Glutamatergic neuron (in vitro differentiated cells): ENCODE results near the gene SLC13A2. TPM values are rescaled to one million over a fixed set of nuclear protein-coding genes. Genes with fewer than 3 reads are reported as not detected.
"Not testable (repeated sequence)": the region's sequence is repeated elsewhere in the genome, so short reads cannot be mapped to it uniquely, and the experiment has no call there.

Experiments used
- DNase-seq: peaks from one replicate; pipeline ENCODE4 v3.0.0; 2022
- H3K27ac Mint-ChIP-seq: one replicate; pipeline ENCODE4 v1.8.0; 2020; ENCODE audit warnings: mild to moderate bottlenecking, mixed read lengths, inconsistent platforms; ENCODE audit not compliant: unreplicated experiment
- H3K27me3 Mint-ChIP-seq: one replicate; pipeline ENCODE4 v1.8.0; 2020; ENCODE audit warnings: mild to moderate bottlenecking, moderate library complexity, mixed read lengths, inconsistent platforms; ENCODE audit not compliant: unreplicated experiment
- H3K36me3 Mint-ChIP-seq: one replicate; pipeline ENCODE4 v1.8.0; 2020; ENCODE audit warnings: mild to moderate bottlenecking, mixed read lengths, inconsistent platforms; ENCODE audit not compliant: unreplicated experiment
- H3K4me1 Mint-ChIP-seq: one replicate; pipeline ENCODE4 v1.8.0; 2020; ENCODE audit warnings: mild to moderate bottlenecking, low read depth, mixed read lengths, inconsistent platforms; ENCODE audit not compliant: unreplicated experiment
- H3K4me3 Mint-ChIP-seq: one replicate; pipeline ENCODE4 v1.8.0; 2020; ENCODE audit warnings: mild to moderate bottlenecking, mixed read lengths, inconsistent platforms; ENCODE audit not compliant: unreplicated experiment
- H3K9me3 Mint-ChIP-seq: one replicate; pipeline ENCODE4 v1.8.0; 2020; ENCODE audit warnings: mild to moderate bottlenecking, moderate library complexity, mixed read lengths, inconsistent platforms; ENCODE audit not compliant: unreplicated experiment
- total RNA-seq: library from RNA; stranded (reverse); fragmentation: NEBNext Ultra II Directional; extraction: Animal tissue kit (Norgen Biotek cat#: 25700); gene quantifications from one replicate; pipeline ENCODE4 v1.2.1, GENCODE V29; 2021; ENCODE audit not compliant: unreplicated experiment
- TF ChIP-seq, protein P1 (sequence below): fragments of 200-600 bp; sonication (generic); IDR thresholded peaks from one replicate; pipeline ENCODE4 v1.5.0; 2021; ENCODE audit not compliant: partially characterized antibody, unreplicated experiment

SLC13A2 gene
- total RNA-seq, 1 donor from 2014 or later = not detected

DNA sequence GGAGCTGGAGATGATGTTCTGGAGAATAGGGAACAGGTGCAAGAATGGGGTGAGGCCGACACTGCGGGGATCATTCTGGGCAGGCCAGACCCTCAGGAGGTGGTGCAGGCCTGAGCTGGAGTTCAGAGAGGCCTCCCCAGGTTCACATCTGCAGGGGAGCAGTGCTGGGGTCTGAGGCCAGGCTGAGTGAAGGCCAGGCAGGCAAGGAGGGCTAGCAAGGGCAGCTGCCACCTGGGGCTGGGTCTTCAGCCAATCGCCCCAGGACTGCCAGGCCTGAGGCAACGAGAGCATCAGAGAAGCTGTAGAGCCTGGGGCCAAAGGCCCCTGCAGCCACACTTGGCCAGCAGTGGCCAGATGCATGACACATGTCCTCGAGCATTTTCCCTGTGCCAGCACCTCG is 47.2 kb downstream of the SLC13A2 start:
- no peaks in the 10 kb centered on the region for H3K4me1 Mint-ChIP-seq
- H3K4me3 Mint-ChIP-seq = no peak overlapping the region
- peaks cover 5% of the 10 kb centered on the region for H3K9me3 Mint-ChIP-seq
- H3K27me3 Mint-ChIP-seq = peaks cover 6% of the 10 kb centered on the region
- TF ChIP-seq, protein P1, sequence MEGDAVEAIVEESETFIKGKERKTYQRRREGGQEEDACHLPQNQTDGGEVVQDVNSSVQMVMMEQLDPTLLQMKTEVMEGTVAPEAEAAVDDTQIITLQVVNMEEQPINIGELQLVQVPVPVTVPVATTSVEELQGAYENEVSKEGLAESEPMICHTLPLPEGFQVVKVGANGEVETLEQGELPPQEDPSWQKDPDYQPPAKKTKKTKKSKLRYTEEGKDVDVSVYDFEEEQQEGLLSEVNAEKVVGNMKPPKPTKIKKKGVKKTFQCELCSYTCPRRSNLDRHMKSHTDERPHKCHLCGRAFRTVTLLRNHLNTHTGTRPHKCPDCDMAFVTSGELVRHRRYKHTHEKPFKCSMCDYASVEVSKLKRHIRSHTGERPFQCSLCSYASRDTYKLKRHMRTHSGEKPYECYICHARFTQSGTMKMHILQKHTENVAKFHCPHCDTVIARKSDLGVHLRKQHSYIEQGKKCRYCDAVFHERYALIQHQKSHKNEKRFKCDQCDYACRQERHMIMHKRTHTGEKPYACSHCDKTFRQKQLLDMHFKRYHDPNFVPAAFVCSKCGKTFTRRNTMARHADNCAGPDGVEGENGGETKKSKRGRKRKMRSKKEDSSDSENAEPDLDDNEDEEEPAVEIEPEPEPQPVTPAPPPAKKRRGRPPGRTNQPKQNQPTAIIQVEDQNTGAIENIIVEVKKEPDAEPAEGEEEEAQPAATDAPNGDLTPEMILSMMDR = no peak
- peaks cover 8% of the 10 kb centered on the region for H3K36me3 Mint-ChIP-seq
- no peak for DNase-seq
- no peak overlapping the region for H3K27ac Mint-ChIP-seq

DNA sequence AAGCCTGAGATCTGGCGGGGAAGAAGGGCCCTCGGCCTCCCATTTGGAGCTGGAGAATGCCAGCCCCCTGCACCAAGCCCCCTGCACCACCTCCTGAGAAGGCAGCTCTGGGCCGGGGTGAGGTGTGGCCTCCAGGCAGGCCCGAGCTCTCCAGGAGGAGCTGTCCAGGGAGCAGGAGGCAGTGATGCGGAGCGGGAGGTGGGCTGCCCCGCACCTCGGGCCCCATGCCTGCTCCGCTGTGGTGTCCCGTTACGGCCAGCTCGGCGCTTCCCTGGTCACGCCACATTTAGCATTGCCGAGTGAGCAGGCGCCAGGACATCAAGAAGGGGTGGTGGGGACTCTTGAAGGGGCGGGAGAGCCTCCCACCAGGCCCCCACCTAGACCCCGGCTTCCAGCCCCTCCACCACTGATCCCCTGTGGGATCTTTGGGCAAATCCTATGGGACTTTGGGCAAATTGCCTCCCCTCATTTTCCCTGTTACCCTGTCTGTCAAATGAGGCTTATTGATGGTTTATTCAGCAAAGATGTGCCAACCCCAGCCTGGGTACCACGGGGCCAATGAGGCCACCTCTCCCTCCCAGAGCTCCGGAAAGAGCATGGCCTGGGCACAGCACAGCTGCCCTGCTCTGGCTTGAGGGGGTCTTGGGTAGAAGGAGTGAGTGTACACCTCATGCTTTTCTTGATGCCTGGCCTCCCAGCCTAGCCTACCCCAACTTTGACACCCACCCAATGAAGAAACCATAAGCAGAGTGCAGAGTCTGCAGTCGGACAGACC is 48.1 kb downstream of the SLC13A2 start:
- no peak overlapping the region for H3K4me3 Mint-ChIP-seq
- no peak for DNase-seq
- no peak overlapping the region for H3K27ac Mint-ChIP-seq
- no peaks in the 10 kb centered on the region for H3K4me1 Mint-ChIP-seq
- H3K9me3 Mint-ChIP-seq = peaks cover 3% of the 10 kb centered on the region
- peaks cover 6% of the 10 kb centered on the region for H3K27me3 Mint-ChIP-seq
- H3K36me3 Mint-ChIP-seq = peaks cover 8% of the 10 kb centered on the region
- TF ChIP-seq, protein P1 = no peak

DNA sequence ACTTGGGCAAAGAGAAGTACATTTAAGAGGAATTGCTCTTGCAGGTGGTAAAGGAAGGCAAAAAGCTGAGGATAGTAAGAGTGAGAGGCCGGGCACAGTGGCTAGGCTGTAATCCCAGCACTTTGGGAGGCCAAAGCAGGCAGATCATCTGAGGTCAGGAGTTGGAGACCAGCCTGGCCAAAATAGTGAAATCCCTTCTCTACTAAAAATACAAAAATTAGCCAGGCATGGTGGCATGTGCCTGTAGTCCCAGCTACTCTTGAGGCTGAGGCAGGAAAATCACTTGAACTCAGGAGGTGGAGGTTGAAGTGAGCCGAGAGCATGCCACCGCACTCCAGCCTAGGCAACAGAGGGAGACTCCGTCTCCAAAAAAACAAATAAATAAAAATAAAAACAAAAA is 48.8 kb downstream of the SLC13A2 start:
- H3K9me3 Mint-ChIP-seq, H3K4me3 Mint-ChIP-seq, H3K27me3 Mint-ChIP-seq, DNase-seq, H3K27ac Mint-ChIP-seq, H3K36me3 Mint-ChIP-seq, H3K4me1 Mint-ChIP-seq: not testable (repeated sequence)

DNA sequence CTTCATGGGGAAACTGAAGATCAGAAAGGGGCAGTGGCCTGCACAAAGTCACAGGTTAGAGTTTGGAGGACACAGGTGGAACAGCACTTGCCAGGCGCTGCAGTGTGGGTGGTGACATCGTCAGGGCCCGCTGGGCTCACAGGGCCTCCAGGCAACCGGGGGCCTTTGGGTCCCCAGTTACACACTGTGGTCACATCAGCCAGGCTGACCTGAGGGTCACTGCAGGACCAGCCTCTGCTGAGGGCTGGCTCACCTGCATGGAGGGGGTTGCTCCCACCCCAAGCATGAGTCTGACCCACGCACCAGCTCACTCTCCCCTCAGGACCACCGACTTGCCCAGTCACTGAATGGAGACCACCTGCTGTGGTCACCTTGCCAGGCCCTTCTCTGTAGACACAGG is 49.7 kb downstream of the SLC13A2 start:
- H3K4me1 Mint-ChIP-seq = peaks cover 6% of the 10 kb centered on the region
- no peak overlapping the region for H3K27ac Mint-ChIP-seq
- no peak for DNase-seq
- TF ChIP-seq, protein P1 = no peak
- peaks cover 9% of the 10 kb centered on the region for H3K9me3 Mint-ChIP-seq
- H3K4me3 Mint-ChIP-seq = no peak overlapping the region
- peaks cover 6% of the 10 kb centered on the region for H3K27me3 Mint-ChIP-seq
- peaks cover 8% of the 10 kb centered on the region for H3K36me3 Mint-ChIP-seq

DNA sequence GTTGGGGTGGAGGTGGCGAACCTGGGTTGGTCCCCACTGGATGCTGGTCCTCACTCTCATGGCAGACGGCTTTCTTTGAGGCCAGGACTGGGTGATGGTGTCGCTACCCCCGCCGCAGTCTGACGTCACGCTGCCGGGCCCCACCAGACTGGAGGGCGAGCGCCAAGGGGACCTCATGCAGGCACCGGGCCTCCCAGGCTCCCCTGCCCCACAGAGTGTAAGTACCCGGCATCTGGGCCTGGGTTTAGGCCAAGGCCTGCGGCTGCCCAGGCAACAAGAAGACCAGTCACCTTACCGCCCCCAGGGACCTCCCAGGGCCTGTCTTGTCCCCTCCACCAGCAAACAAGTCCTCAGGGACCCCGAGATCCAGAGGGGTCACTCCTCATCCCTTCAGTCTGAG is 50.4 kb downstream of the SLC13A2 start:
- no peak for DNase-seq
- Mint-ChIP-seq H3K27me3 (peaks cover 6% of the 10 kb centered on the region), H3K4me3 (no peak overlapping the region), H3K36me3 (peaks cover 2% of the 10 kb centered on the region), H3K27ac (no peak overlapping the region), H3K9me3 (peaks cover 6% of the 10 kb centered on the region), H3K4me1 (peaks cover 10% of the 10 kb centered on the region)
- TF ChIP-seq, protein P1 = no peak
